SJCRH30 (cell line): Measurements from ENCODE around the gene ATL1. TPM values are rescaled to one million over a fixed set of nuclear protein-coding genes. Genes with fewer than 3 reads are reported as not detected.

ENCODE experiments used
- DNase-seq, 2 experiments: peaks; one replicate each; pipeline ENCODE4 v3.0.0-alpha.2; 2015 to 2020
- H3K27ac ChIP-seq: fragments of 250-450 bp; sonication (Bioruptor Pico); 2 replicates; pipeline ENCODE4 v1.5.1; 2020; ENCODE audit warnings: mild to moderate bottlenecking, moderate library complexity
- H3K27me3 ChIP-seq: fragments of 250-450 bp; sonication (Bioruptor Pico); 2 replicates; pipeline ENCODE4 v1.5.1; 2020; ENCODE audit warnings: mild to moderate bottlenecking, moderate library complexity
- H3K36me3 ChIP-seq: fragments of 250-450 bp; sonication (Bioruptor Pico); 2 replicates; pipeline ENCODE4 v1.5.1; 2020; ENCODE audit warnings: mild to moderate bottlenecking, moderate library complexity
- H3K4me1 ChIP-seq: fragments of 250-450 bp; sonication (Bioruptor Pico); 2 replicates; pipeline ENCODE4 v1.5.1; 2020; ENCODE audit warnings: mild to moderate bottlenecking, moderate library complexity
- H3K4me3 ChIP-seq: fragments of 250-450 bp; sonication (Bioruptor Pico); 2 replicates; pipeline ENCODE4 v1.5.1; 2020; ENCODE audit warnings: mild to moderate bottlenecking, moderate library complexity
- H3K9me3 ChIP-seq: fragments of 250-450 bp; sonication (Bioruptor Pico); replicated peaks from 2 replicates; pipeline ENCODE4 v1.5.1; 2020; ENCODE audit warnings: mild to moderate bottlenecking, moderate library complexity
- total RNA-seq: library from RNA; depleted of rRNA; stranded (reverse); fragments of >200 nt; shearing (Covaris generic); gene quantifications from 2 replicates; pipeline ENCODE4 v1.2.3, GENCODE V29; 2014; rRNA removed

ATL1 gene
- total RNA-seq, 1 experiment from 2014 or later, result 0.59 TPM

- Histone ChIP-seq H3K4me1 (peaks cover 6% of the 10 kb centered on the region), H3K9me3 (no peaks in the 10 kb centered on the region), H3K27ac (peak within 1 kb of the TSS; percentile 91), H3K27me3 (no peaks in the 10 kb centered on the region), H3K4me3 (peak within 1 kb of the TSS; percentile 76), H3K36me3 (0 out of 2 replicates have a peak, but pooled peaks cover 3% of the 10 kb centered on the region)
- peak; percentile 77 to 86 for DNase-seq
Observed at GRCh38 chr14:50667996-50668825, 108.3 kb downstream of the ATL1 start, which contains the start of gene SAV1. Gene SAV1 (minus strand): TSS chr14:50668306. CDS start chr14:50667967, 339 bp downstream.

GRCh38 chr14:50668826-50669143, 108.8 kb downstream of the ATL1 start:
- no peak for DNase-seq

GRCh38 chr14:50669441-50669986, 109.6 kb downstream of the ATL1 start:
- no peaks in the 10 kb centered on the region for H3K9me3 ChIP-seq
- H3K4me3 ChIP-seq, result no peak overlapping the region
- peaks cover 6% of the 10 kb centered on the region for H3K4me1 ChIP-seq
- no peaks in the 10 kb centered on the region for H3K27me3 ChIP-seq
- 0 out of 2 replicates have a peak, but pooled peaks cover 3% of the 10 kb centered on the region for H3K36me3 ChIP-seq
- no peak for DNase-seq
- H3K27ac ChIP-seq, result no peak overlapping the region

More at GRCh38 chr14:50668826-50669143, 108.8 kb downstream of the ATL1 start:
- Histone ChIP-seq H3K27ac (peak overlapping the region; percentile 91), H3K27me3 (no peaks in the 10 kb centered on the region), H3K9me3 (no peaks in the 10 kb centered on the region), H3K36me3 (0 out of 2 replicates have a peak, but pooled peaks cover 3% of the 10 kb centered on the region), H3K4me1 (peaks cover 6% of the 10 kb centered on the region), H3K4me3 (peak overlapping the region; percentile 76)

- Histone ChIP-seq H3K4me1 (peaks cover 9% of the 10 kb centered on the region), H3K27ac (no peak overlapping the region), H3K4me3 (no peak overlapping the region), H3K36me3 (0 out of 2 replicates have a peak, but pooled peaks cover 3% of the 10 kb centered on the region), H3K27me3 (no peaks in the 10 kb centered on the region), H3K9me3 (no peaks in the 10 kb centered on the region)
- DNase-seq, result no peak
Observed at GRCh38 chr14:50670196-50670865, 110.4 kb downstream of the ATL1 start.

- H3K27ac ChIP-seq, result no peak overlapping the region
- no peak for DNase-seq
Observed at GRCh38 chr14:50670866-50671256, 110.9 kb downstream of the ATL1 start.

GRCh38 chr14:50675597-50675996, 115.7 kb downstream of the ATL1 start:
- peaks cover 32% of the 10 kb centered on the region for H3K4me1 ChIP-seq
- H3K4me3 ChIP-seq, result no peak overlapping the region
- no peaks in the 10 kb centered on the region for H3K27me3 ChIP-seq
- peak in 1 of 2 experiments; percentile 22 for DNase-seq
- H3K27ac ChIP-seq, result peak overlapping the region; percentile 50; the same call in 1 of the 2 replicates
- no peaks in the 10 kb centered on the region for H3K36me3 ChIP-seq
- H3K9me3 ChIP-seq, result no peaks in the 10 kb centered on the region

More at GRCh38 chr14:50670866-50671256, 110.9 kb downstream of the ATL1 start:
- Histone ChIP-seq H3K4me1 (peaks cover 14% of the 10 kb centered on the region), H3K36me3 (0 out of 2 replicates have a peak, but pooled peaks cover 3% of the 10 kb centered on the region), H3K4me3 (no peak overlapping the region), H3K27me3 (no peaks in the 10 kb centered on the region), H3K9me3 (no peaks in the 10 kb centered on the region)

GRCh38 chr14:50676814-50677516, 117.0 kb downstream of the ATL1 start:
- H3K4me3 ChIP-seq, result peak overlapping the region; percentile 23
- no peaks in the 10 kb centered on the region for H3K9me3 ChIP-seq
- no peak for DNase-seq
- peaks cover 32% of the 10 kb centered on the region for H3K4me1 ChIP-seq
- H3K27ac ChIP-seq, result peak overlapping the region; percentile 73
- H3K36me3 ChIP-seq, result no peaks in the 10 kb centered on the region
- H3K27me3 ChIP-seq, result no peaks in the 10 kb centered on the region

GRCh38 chr14:50677527-50678063, 117.7 kb downstream of the ATL1 start:
- Histone ChIP-seq H3K4me1 (peaks cover 32% of the 10 kb centered on the region), H3K27me3 (no peaks in the 10 kb centered on the region), H3K9me3 (no peaks in the 10 kb centered on the region), H3K27ac (peak overlapping the region; percentile 73), H3K36me3 (no peaks in the 10 kb centered on the region), H3K4me3 (peak overlapping the region; percentile 23)
- DNase-seq, result peak; percentile 19 to 63

- Histone ChIP-seq H3K4me3 (no peak overlapping the region), H3K27me3 (no peaks in the 10 kb centered on the region), H3K27ac (peak overlapping the region; percentile 73), H3K36me3 (no peaks in the 10 kb centered on the region), H3K9me3 (no peaks in the 10 kb centered on the region), H3K4me1 (peaks cover 32% of the 10 kb centered on the region)
- no peak for DNase-seq
Observed at GRCh38 chr14:50678163-50678562, 118.2 kb downstream of the ATL1 start.

GRCh38 chr14:50679674-50680073, 119.7 kb downstream of the ATL1 start:
- no peaks in the 10 kb centered on the region for H3K27me3 ChIP-seq
- H3K4me1 ChIP-seq, result peaks cover 32% of the 10 kb centered on the region
- H3K9me3 ChIP-seq, result no peaks in the 10 kb centered on the region
- H3K27ac ChIP-seq, result no peak overlapping the region
- DNase-seq, result no peak
- H3K4me3 ChIP-seq, result no peak overlapping the region
- no peaks in the 10 kb centered on the region for H3K36me3 ChIP-seq

Other genes starting within 250 kb of the ATL1 start
- gene L2HGDH, start 247.9 kb upstream of the ATL1 start, total RNA-seq, result 14.6 and 15.2 TPM in 2 replicates
- 9.8 and 10.6 TPM in 2 replicates for gene DMAC2L, start 247.8 kb upstream of the ATL1 start, total RNA-seq
- 4.5 and 6.1 TPM in 2 replicates for gene CDKL1, start 163.3 kb upstream of the ATL1 start, total RNA-seq
- 45.1 and 57.3 TPM in 2 replicates for gene MAP4K5, start 27.6 kb upstream of the ATL1 start, total RNA-seq
- gene SAV1, start 108.2 kb downstream of the ATL1 start, total RNA-seq, result 26.2 and 26.8 TPM in 2 replicates